PC-3 (cell line): ENCODE results near the gene PLK1. TPM values are rescaled to one million over a fixed set of nuclear protein-coding genes. Genes with fewer than 3 reads are reported as not detected.
A peak's percentile ranks its signal among the peaks of the same experiment; 100 is the strongest.

Source experiments
- ATAC-seq: fragments of 200-7000 bp; cut with Tn5 transposase; 2 replicates; pipeline ENCODE4 v1.9.1; 2020; ENCODE audit warnings: mild to moderate bottlenecking, moderate library complexity
- BruUV-seq: library from RNA; stranded (reverse); fragments of 400-500 nt; replicated peaks from 2 replicates; lab custom pipeline; 2021; lab: Mats Ljungman, UMichigan
- CTCF ChIA-PET: fragments of 300-600 bp; sonication (Branson Sonifier 250); formaldehyde crosslinking; loops from one replicate; lab custom pipeline; 2022; ENCODE audit warnings: antibody characterized with exemption; lab: Charles Lee
- POLR2A ChIA-PET: fragments of 300-600 bp; sonication (Branson Sonifier 250); formaldehyde crosslinking; loops from one replicate; lab custom pipeline; 2022; ENCODE audit warnings: antibody characterized with exemption; ENCODE audit not compliant: unreplicated experiment; lab: Charles Lee
- DNase-seq: peaks from one replicate; pipeline ENCODE4 v3.0.0-alpha.2; 2015
- H2AFZ ChIP-seq: fragments of 300-600 bp; sonication (generic); 2 replicates; pipeline ENCODE4 v1.6.0; 2016; ENCODE audit warnings: antibody characterized with exemption, low read length
- H3F3A ChIP-seq: fragments of 300-600 bp; sonication (generic); one replicate; pipeline ENCODE4 v1.6.0; 2017; ENCODE audit warnings: antibody characterized with exemption, low read length, control low read depth, mild to moderate bottlenecking; ENCODE audit not compliant: unreplicated experiment
- H3K27ac ChIP-seq: fragments of 300-600 bp; sonication (generic); 2 replicates; pipeline ENCODE4 v1.5.1; 2016; ENCODE audit warnings: mild to moderate bottlenecking, low read length
- H3K27me3 ChIP-seq: fragments of 300-600 bp; sonication (generic); 2 replicates; pipeline ENCODE4 v1.6.1; 2016; ENCODE audit warnings: low read length, mixed read lengths
- H3K36me3 ChIP-seq: fragments of 300-600 bp; sonication (generic); 2 replicates; pipeline ENCODE4 v1.6.1; 2016; ENCODE audit warnings: low read depth, mixed run types, low read length, mixed read lengths
- H3K4me1 ChIP-seq: fragments of 300-600 bp; sonication (generic); 2 replicates; pipeline ENCODE4 v1.5.1; 2016; ENCODE audit warnings: low read length; ENCODE audit not compliant: insufficient read depth
- H3K4me2 ChIP-seq: fragments of 300-600 bp; sonication (generic); 2 replicates; pipeline ENCODE4 v1.6.0; 2016; ENCODE audit warnings: low read length
- H3K4me3 ChIP-seq: fragments of 300-600 bp; sonication (generic); 2 replicates; pipeline ENCODE4 v1.5.1; 2016; ENCODE audit warnings: mild to moderate bottlenecking, low read length, mixed read lengths
- H3K79me2 ChIP-seq: fragments of 300-600 bp; sonication (generic); 2 replicates; pipeline ENCODE4 v1.6.1; 2017; ENCODE audit warnings: low read length, mixed read lengths
- H3K9ac ChIP-seq: fragments of 300-600 bp; sonication (generic); 2 replicates; pipeline ENCODE4 v1.6.0; 2016; ENCODE audit warnings: mild to moderate bottlenecking, low read length
- H3K9me2 ChIP-seq: fragments of 300-600 bp; sonication (generic); replicated peaks from 2 replicates; pipeline ENCODE4 v1.6.1; 2016; ENCODE audit warnings: mixed run types, low read length, mixed read lengths
- H3K9me3 ChIP-seq: fragments of 300-600 bp; sonication (generic); 2 replicates; pipeline ENCODE4 v1.6.1; 2016; ENCODE audit warnings: low read length, mixed read lengths
- H4K20me1 ChIP-seq: fragments of 300-600 bp; sonication (generic); 2 replicates; pipeline ENCODE4 v1.6.1; 2016; ENCODE audit warnings: low read length, mixed read lengths
- EZH2 ChIP-seq: fragments of 300-600 bp; sonication (generic); IDR thresholded peaks from one replicate; pipeline ENCODE4 v1.6.1; 2017; ENCODE audit warnings: antibody characterized with exemption, mild to moderate bottlenecking, low read length; ENCODE audit not compliant: unreplicated experiment
- EZH2phosphoT487 ChIP-seq: fragments of 300-600 bp; sonication (generic); IDR thresholded peaks from 2 replicates; pipeline ENCODE4 v1.6.1; 2018; ENCODE audit warnings: mild to moderate bottlenecking, antibody characterized with exemption, low read length, borderline replicate concordance
- intact Hi-C: fragments of 100-400 bp; cut with micrococcal nuclease; formaldehyde crosslinking; loops from 2 replicates; pipeline ENCODE4 v1.9.0; 2023
- total RNA-seq: library from RNA; depleted of rRNA; stranded (reverse); fragments of >200 nt; gene quantifications from 2 replicates; pipeline ENCODE4 v1.2.3, GENCODE V29; 2014
- TF ChIP-seq, protein P1 (sequence below): fragments of 300-600 bp; sonication (generic); conservative IDR thresholded peaks from 2 replicates; pipeline ENCODE4 v1.5.1; 2017; ENCODE audit warnings: antibody characterized with exemption, low read depth, mild to moderate bottlenecking, low read length

Gene PLK1
- total RNA-seq, 1 experiment from 2014 or later = 58.6 TPM

DNA sequence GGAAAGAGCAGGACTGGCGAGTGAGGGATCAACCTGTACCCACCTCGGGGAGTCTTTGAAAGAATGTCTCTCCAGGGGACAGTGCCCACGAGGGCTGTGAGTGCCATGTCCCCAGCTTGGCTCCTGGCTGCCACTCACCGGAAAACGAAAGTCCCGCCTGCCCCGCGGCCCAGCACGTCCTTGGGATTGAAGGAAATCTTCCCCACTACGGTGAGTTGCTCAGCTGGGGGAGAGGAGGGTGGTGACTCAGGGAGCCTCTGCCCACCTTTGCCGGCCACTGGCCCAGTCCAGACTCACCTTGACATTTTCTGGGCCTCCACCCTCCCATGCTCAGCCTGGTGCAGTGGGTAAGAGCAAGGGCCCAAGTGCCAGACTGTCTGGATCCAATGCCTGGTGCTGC is 17.1 kb downstream of the PLK1 start:
- H3K27me3 ChIP-seq = no peaks in the 10 kb centered on the region
- POLR2A ChIA-PET = no interaction called here
- H3K79me2 ChIP-seq = no peaks in the 10 kb centered on the region
- no peaks in the 10 kb centered on the region for H3K9me2 ChIP-seq
- H3K9ac ChIP-seq = no peak overlapping the region
- no peak overlapping the region for H3K4me2 ChIP-seq
- BruUV-seq = no TSS peak
- H3K9me3 ChIP-seq = no peaks in the 10 kb centered on the region
- no peaks in the 10 kb centered on the region for H4K20me1 ChIP-seq
- ATAC-seq = no peak
- H3K27ac ChIP-seq = no peak overlapping the region
- intact Hi-C loops = no loop called here
- TF ChIP-seq, protein P1, sequence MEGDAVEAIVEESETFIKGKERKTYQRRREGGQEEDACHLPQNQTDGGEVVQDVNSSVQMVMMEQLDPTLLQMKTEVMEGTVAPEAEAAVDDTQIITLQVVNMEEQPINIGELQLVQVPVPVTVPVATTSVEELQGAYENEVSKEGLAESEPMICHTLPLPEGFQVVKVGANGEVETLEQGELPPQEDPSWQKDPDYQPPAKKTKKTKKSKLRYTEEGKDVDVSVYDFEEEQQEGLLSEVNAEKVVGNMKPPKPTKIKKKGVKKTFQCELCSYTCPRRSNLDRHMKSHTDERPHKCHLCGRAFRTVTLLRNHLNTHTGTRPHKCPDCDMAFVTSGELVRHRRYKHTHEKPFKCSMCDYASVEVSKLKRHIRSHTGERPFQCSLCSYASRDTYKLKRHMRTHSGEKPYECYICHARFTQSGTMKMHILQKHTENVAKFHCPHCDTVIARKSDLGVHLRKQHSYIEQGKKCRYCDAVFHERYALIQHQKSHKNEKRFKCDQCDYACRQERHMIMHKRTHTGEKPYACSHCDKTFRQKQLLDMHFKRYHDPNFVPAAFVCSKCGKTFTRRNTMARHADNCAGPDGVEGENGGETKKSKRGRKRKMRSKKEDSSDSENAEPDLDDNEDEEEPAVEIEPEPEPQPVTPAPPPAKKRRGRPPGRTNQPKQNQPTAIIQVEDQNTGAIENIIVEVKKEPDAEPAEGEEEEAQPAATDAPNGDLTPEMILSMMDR = no peak
- TF ChIP-seq EZH2phosphoT487 (no peak), EZH2 (no peak)
- no peaks in the 10 kb centered on the region for H3K4me1 ChIP-seq
- CTCF ChIA-PET = no interaction called here
- no peak for DNase-seq
- no peak overlapping the region for H2AFZ ChIP-seq
- no peak overlapping the region for H3K4me3 ChIP-seq
- no peaks in the 10 kb centered on the region for H3K36me3 ChIP-seq
- no peaks in the 10 kb centered on the region for H3F3A ChIP-seq

DNA sequence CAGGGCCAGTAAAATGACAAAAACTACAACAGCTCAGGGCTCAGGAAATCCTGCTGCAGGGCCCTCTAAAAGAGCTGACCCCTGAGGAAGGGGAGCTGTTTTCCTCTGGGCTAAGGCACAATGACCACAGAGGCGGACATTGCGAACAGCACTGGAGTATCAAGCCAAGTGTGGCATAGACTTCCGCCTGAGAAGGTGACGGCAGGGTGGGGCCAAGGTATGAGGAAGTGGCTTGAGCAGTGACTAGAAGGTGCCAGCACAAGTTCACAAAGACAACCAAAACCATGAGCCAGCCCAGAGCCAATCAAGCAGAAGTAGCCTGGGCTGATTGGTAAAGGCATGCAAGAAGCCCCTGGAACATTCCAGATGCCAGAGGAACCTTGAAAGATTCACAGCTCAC is 20.4 kb downstream of the PLK1 start:
- Histone ChIP-seq H3K9me2 (no peaks in the 10 kb centered on the region), H4K20me1 (no peaks in the 10 kb centered on the region), H3F3A (no peaks in the 10 kb centered on the region), H3K79me2 (no peaks in the 10 kb centered on the region), H3K27ac (no peak overlapping the region), H3K9me3 (no peaks in the 10 kb centered on the region), H3K4me1 (no peaks in the 10 kb centered on the region), H3K27me3 (no peaks in the 10 kb centered on the region), H3K36me3 (no peaks in the 10 kb centered on the region), H3K4me2 (no peak overlapping the region), H3K9ac (no peak overlapping the region), H3K4me3 (no peak overlapping the region), H2AFZ (no peak overlapping the region)
- DNase-seq = peak; percentile 12
- no TSS peak for BruUV-seq
- ATAC-seq = no peak
- ChIA-PET POLR2A (no interaction called here), CTCF (no interaction called here)
- intact Hi-C loops = no loop called here
- TF ChIP-seq EZH2 (no peak), EZH2phosphoT487 (no peak)
- TF ChIP-seq, protein P1 = no peak

DNA sequence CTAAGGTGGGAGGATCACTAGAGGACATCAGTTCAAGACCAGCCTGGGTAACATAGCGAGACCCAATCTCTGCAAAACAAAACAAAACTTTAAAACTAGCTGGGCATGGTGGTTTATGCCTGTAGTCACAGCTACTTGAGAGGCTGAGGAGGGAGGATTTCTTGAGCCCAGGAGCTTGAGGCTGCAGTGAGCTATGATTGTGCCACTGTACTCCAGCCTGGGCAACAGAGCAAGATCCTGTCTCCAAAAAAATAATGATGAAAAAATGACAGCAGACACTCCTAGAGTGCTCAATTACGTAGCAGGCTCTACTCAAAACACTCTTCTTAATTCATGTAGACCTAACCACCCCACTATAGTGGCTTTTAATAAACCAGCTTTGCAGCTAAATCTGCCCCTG is 21.4 kb downstream of the PLK1 start:
- Histone ChIP-seq H3K9me3 (no peaks in the 10 kb centered on the region), H3K4me3 (no peak overlapping the region), H3K4me2 (no peak overlapping the region), H3K9ac (no peak overlapping the region), H4K20me1 (no peaks in the 10 kb centered on the region), H3K9me2 (no peaks in the 10 kb centered on the region), H3K4me1 (no peaks in the 10 kb centered on the region), H3K27ac (no peak overlapping the region), H3K79me2 (no peaks in the 10 kb centered on the region), H3F3A (no peaks in the 10 kb centered on the region), H3K36me3 (no peaks in the 10 kb centered on the region), H2AFZ (no peak overlapping the region), H3K27me3 (no peaks in the 10 kb centered on the region)
- TF ChIP-seq, protein P1 = no peak
- TF ChIP-seq EZH2phosphoT487 (no peak), EZH2 (no peak)
- intact Hi-C loops = no loop called here
- ATAC-seq = no peak
- POLR2A ChIA-PET = no interaction called here
- no TSS peak for BruUV-seq
- DNase-seq = no peak
- CTCF ChIA-PET = no interaction called here
